Astrocyte of the spinal cord (primary cell): Measurements from ENCODE around the gene RNF215.

Experiments
- DNase-seq: peaks from one replicate; pipeline ENCODE4 v3.0.0; 2011; ENCODE audit warnings: low read depth, low spot score
- H3K4me3 ChIP-seq: 2 replicates; pipeline ENCODE4 v1.5.1; 2011; ENCODE audit warnings: low read depth, mild to moderate bottlenecking, low read length, moderate library complexity
- in situ Hi-C: cut with HindIII; loops from 2 replicates; pipeline ENCODE4 v1.10.0; 2017; ENCODE audit warnings: low sequenced_read_pairs
- TF ChIP-seq, protein P1 (sequence below): IDR thresholded peaks from 2 replicates; pipeline ENCODE4 v1.5.1; 2012; ENCODE audit warnings: low read depth, mild to moderate bottlenecking, low read length, inconsistent platforms

RNF215 gene

DNA sequence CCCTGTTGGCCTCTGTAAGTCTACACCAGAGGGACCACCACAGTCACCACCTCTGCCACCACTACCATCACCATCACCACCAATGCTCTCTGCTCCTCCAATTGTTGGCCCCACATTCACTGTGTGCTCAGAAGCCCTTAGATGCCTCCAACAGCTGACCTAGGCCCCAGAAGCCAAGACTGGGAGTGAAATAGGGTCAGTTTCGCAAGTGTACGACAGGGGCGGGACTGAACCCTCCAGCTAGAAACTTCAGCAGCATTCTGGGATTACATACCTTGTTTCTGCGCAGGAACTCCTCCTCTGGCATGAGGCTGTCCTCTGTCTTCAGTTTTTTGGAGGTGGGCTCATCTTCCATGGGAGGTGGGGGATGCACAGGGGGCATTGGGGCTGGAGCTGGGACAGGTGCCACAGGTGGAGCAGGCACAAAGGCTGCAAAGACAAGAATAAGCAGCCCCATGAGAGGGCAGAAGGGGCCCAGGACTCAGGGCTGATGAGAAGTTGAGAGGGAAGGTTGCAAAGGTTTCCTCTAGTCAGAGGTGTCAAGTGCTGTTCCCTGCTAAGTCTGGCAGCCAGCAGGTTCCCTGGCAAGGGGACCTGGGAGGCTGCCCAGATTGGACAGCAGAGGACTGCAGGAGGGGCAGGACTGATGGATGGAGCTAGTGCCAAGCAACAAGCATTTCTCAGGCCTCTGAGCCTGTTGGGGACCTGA, 50.3 kb downstream of the RNF215 start:
- no peak for DNase-seq
- no peak overlapping the region for H3K4me3 ChIP-seq
- TF ChIP-seq, protein P1, sequence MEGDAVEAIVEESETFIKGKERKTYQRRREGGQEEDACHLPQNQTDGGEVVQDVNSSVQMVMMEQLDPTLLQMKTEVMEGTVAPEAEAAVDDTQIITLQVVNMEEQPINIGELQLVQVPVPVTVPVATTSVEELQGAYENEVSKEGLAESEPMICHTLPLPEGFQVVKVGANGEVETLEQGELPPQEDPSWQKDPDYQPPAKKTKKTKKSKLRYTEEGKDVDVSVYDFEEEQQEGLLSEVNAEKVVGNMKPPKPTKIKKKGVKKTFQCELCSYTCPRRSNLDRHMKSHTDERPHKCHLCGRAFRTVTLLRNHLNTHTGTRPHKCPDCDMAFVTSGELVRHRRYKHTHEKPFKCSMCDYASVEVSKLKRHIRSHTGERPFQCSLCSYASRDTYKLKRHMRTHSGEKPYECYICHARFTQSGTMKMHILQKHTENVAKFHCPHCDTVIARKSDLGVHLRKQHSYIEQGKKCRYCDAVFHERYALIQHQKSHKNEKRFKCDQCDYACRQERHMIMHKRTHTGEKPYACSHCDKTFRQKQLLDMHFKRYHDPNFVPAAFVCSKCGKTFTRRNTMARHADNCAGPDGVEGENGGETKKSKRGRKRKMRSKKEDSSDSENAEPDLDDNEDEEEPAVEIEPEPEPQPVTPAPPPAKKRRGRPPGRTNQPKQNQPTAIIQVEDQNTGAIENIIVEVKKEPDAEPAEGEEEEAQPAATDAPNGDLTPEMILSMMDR: no peak
- in situ Hi-C loops: no loop called here

DNA sequence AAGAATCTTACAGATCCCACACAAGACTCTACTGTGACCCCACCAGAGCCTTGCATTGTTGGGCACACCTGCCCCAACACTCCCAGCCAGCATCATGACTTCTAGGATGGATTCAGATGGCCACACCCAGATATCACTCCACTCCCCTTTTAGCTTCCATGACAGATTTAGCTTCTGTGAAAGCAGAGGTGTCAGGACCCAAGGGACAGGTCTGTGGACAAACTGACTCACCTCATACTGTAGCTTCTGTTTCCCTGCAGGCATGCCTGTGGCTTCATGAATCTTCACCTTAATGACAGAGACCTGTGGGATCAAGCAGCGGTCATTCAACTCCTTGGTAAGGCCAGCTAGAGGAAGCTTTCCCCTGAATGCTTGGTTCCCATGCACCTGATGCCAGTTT, 52.0 kb downstream of the RNF215 start:
- TF ChIP-seq, protein P1: no peak
- in situ Hi-C loops: no loop called here
- no peak for DNase-seq
- H3K4me3 ChIP-seq: no peak overlapping the region

DNA sequence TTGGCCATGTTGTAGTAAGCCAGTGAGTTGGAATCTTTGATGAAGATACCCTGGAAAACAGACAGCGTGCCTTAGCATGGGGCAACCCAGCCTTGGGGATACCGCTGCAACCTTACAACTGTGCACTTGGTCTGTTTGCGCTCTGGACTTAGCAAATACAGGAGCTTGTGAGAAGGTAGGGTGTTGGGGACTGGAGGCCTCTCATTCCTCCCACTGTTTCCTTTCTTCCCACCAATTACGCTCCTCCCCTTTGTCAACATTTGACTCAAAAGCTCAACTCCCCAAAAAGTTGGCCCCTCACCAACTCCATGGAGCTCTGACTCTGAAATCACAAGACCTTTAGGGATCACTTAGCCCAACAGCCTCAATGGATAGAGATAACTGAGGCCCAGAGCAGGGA, 52.6 kb downstream of the RNF215 start:
- TF ChIP-seq, protein P1: no peak
- in situ Hi-C loops: no loop called here
- DNase-seq: no peak

DNA sequence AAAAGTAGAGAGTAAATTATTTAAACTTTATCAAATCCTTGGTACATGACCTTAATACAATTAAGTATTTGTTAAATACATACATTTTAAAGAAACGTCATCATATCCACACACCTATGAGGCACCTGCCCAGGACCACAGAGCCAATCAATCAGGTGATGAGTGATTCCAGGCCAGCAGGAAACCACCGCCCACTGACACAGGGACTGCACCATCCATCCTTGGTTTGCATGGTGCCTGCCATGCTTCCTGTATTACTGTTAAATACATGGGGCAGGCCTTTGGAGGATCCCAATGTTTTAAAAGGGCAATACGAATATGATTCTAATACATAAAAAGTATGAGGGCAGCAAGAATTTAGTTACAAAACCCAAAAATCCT, 53.5 kb downstream of the RNF215 start:
- in situ Hi-C loops: no loop called here
- no peak for DNase-seq
- H3K4me3 ChIP-seq: no peak overlapping the region
- TF ChIP-seq, protein P1: no peak

More for the DNA sequence above, 52.6 kb downstream of the RNF215 start:
- no peak overlapping the region for H3K4me3 ChIP-seq

DNA sequence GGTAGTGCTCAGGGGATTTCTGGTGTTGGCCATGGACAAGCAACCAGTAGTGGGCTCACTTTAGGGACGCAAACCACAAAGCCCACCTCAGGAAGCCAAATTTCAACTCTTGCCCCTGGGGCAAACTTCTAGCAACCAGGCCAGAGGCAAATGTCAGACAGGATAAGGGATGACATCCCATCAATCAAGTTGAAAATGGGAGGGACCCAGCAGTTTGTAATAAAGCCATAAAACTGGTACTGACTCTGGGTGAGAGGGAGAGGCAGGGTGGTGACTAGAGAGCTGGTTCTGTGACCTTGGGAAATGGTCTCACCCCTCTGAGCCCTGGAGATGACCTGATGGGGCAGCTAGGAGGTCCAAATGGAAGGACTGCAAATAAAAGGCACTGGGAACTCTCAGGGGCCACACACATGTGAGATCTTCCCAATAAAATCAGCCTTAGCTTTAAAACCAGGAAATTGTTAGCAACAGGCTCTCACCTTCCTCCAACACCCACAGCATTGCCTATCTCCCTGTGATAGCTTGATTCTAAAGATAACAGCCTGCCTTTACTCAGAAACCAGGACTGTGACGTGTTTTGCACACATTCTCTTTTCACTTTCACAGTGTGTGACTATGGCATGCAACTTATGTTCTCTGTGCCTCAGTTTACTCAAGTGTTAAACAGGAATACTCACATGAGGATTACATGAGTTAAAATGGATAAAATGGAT, 54.1 kb downstream of the RNF215 start:
- in situ Hi-C loops: no loop called here
- TF ChIP-seq, protein P1: no peak
- no peak for DNase-seq
- H3K4me3 ChIP-seq: no peak overlapping the region

DNA sequence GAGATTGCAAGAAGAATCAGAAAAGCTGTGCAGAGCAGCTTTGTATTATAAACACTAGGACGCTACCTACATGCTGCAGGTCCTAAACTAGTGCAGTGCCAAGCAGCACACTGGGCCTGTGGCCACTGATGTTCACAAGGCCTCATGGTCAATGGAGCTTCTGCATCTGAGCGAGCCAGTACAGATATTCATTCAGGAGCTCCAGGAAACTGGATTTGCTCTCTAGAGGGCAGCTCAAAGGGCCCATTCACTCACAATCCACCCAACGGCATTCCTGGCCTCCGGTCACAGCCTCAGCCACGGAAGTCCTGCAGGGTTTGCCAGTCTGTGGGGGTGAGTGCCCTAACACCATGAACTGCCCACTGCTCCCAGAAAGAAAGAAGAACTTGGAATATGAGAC, 54.7 kb downstream of the RNF215 start:
- H3K4me3 ChIP-seq: no peak overlapping the region
- TF ChIP-seq, protein P1: no peak
- DNase-seq: no peak
- in situ Hi-C loops: no loop called here
